Measurements from ENCODE around the gene DTNB.
A peak's percentile ranks its signal among the peaks of the same experiment; 100 is the strongest.

Gene DTNB

DNA sequence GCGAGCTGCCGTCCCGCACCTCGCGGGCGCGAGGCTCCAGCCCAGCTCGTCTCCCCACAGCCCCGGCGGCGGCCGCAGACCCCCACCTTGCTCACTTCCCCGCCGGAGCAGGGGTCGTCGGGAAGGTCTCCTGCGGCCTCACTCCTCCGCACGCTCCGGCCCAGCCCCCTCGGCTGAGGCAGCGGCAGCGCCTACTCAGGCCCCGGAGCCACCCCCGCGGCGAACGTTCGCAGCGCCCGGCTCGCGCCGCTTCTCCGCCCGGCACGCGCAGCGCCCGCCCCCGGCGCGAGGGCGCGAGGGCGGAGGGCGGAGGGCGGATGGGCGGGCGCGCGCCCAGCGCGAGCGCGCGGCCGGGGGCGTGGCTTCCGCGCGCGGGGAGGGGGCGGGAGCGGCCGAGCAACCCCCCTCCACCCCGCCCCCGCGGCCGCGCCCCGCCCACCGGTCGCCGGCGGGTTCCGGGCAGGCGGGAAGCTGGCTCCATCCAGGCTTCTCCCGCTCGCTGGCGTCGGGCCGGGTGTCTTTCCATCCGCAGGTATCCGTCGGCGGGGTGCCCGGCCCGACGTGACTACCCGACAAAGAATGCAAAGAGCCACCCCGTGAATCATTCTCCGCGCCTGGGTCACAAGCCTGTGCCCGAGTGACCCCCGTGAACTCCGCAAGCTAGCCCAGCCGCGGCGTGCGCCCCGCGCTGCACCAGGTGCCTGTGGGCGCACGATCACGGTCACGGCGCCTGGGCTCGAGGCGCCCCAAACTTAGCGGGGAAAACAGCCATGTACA is at the start of gene DTNB (continued):
- TF ChIP-seq, protein P1, sequence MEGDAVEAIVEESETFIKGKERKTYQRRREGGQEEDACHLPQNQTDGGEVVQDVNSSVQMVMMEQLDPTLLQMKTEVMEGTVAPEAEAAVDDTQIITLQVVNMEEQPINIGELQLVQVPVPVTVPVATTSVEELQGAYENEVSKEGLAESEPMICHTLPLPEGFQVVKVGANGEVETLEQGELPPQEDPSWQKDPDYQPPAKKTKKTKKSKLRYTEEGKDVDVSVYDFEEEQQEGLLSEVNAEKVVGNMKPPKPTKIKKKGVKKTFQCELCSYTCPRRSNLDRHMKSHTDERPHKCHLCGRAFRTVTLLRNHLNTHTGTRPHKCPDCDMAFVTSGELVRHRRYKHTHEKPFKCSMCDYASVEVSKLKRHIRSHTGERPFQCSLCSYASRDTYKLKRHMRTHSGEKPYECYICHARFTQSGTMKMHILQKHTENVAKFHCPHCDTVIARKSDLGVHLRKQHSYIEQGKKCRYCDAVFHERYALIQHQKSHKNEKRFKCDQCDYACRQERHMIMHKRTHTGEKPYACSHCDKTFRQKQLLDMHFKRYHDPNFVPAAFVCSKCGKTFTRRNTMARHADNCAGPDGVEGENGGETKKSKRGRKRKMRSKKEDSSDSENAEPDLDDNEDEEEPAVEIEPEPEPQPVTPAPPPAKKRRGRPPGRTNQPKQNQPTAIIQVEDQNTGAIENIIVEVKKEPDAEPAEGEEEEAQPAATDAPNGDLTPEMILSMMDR (tag by site-specific recombination; IDR thresholded peaks at IDR 0.05): no peak
- TF ChIP-seq ZNF211 (tag by site-specific recombination; IDR thresholded peaks at IDR 0.05; ENCODE audit: low read depth) (no peak), ZEB2 (tag by site-specific recombination; IDR thresholded peaks at IDR 0.05) (no peak), ZNF10 (tag by site-specific recombination; IDR thresholded peaks at IDR 0.05) (no peak), YY2 (tag by site-specific recombination; IDR thresholded peaks at IDR 0.05) (no peak), REPIN1 (tag by site-specific recombination; IDR thresholded peaks at IDR 0.05; ENCODE audit: low read depth) (no peak), HOXC10 (CRISPR knock-in tag; IDR thresholded peaks at IDR 0.05) (0 out of 2 replicates have a peak, but pooled peaks have one; percentile 76), ZFHX2 (tag by site-specific recombination; conservative IDR thresholded peaks at IDR 0.05) (peak; percentile 80), ZNF169 (tag by site-specific recombination; IDR thresholded peaks at IDR 0.05) (no peak), ZNF2 (tag by site-specific recombination; IDR thresholded peaks at IDR 0.05) (peak; percentile 82), TRIM28 (IDR thresholded peaks at IDR 0.05; ENCODE audit: borderline replicate concordance, low read length) (no peak), ZNF274 (IDR thresholded peaks at IDR 0.05; ENCODE audit: low read length) (no peak), ZNF274 (tag by site-specific recombination; IDR thresholded peaks at IDR 0.05; ENCODE audit: borderline replicate concordance) (no peak), ZBTB8A (tag by site-specific recombination; IDR thresholded peaks at IDR 0.05) (peak; percentile 58; the same call in 1 of the 2 replicates), ZBTB1 (tag by site-specific recombination; IDR thresholded peaks at IDR 0.05) (no peak), ZBTB20 (tag by site-specific recombination; IDR thresholded peaks at IDR 0.05) (peak; percentile 40; the same call in 1 of the 2 replicates), ZBTB7A (tag by site-specific recombination; IDR thresholded peaks at IDR 0.05; ENCODE audit: low read depth) (no peak), ZNF433 (tag by site-specific recombination; IDR thresholded peaks at IDR 0.05; ENCODE audit: low read depth) (no peak), ZNF777 (tag by site-specific recombination; IDR thresholded peaks at IDR 0.05; ENCODE audit: borderline replicate concordance) (peak; percentile 64; the same call in 1 of the 2 replicates), ZSCAN23 (tag by site-specific recombination; IDR thresholded peaks at IDR 0.05) (no peak), SCRT1 (tag by site-specific recombination; IDR thresholded peaks at IDR 0.05; ENCODE audit: borderline replicate concordance) (no peak)
- TF ChIP-seq, protein P2, sequence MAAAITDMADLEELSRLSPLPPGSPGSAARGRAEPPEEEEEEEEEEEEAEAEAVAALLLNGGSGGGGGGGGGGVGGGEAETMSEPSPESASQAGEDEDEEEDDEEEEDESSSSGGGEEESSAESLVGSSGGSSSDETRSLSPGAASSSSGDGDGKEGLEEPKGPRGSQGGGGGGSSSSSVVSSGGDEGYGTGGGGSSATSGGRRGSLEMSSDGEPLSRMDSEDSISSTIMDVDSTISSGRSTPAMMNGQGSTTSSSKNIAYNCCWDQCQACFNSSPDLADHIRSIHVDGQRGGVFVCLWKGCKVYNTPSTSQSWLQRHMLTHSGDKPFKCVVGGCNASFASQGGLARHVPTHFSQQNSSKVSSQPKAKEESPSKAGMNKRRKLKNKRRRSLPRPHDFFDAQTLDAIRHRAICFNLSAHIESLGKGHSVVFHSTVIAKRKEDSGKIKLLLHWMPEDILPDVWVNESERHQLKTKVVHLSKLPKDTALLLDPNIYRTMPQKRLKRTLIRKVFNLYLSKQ (tag by site-specific recombination; IDR thresholded peaks at IDR 0.05; ENCODE audit: borderline replicate concordance): no peak
- TF ChIP-seq, protein P3, sequence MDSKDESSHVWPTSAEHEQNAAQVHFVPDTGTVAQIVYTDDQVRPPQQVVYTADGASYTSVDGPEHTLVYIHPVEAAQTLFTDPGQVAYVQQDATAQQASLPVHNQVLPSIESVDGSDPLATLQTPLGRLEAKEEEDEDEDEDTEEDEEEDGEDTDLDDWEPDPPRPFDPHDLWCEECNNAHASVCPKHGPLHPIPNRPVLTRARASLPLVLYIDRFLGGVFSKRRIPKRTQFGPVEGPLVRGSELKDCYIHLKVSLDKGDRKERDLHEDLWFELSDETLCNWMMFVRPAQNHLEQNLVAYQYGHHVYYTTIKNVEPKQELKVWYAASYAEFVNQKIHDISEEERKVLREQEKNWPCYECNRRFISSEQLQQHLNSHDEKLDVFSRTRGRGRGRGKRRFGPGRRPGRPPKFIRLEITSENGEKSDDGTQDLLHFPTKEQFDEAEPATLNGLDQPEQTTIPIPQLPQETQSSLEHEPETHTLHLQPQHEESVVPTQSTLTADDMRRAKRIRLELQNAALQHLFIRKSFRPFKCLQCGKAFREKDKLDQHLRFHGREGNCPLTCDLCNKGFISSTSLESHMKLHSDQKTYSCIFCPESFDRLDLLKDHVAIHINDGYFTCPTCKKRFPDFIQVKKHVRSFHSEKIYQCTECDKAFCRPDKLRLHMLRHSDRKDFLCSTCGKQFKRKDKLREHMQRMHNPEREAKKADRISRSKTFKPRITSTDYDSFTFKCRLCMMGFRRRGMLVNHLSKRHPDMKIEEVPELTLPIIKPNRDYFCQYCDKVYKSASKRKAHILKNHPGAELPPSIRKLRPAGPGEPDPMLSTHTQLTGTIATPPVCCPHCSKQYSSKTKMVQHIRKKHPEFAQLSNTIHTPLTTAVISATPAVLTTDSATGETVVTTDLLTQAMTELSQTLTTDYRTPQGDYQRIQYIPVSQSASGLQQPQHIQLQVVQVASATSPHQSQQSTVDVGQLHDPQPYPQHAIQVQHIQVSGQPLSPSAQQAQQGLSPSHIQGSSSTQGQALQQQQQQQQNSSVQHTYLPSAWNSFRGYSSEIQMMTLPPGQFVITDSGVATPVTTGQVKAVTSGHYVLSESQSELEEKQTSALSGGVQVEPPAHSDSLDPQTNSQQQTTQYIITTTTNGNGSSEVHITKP (tag by site-specific recombination; IDR thresholded peaks at IDR 0.05): peak; percentile 52
- TF ChIP-seq, protein P4, sequence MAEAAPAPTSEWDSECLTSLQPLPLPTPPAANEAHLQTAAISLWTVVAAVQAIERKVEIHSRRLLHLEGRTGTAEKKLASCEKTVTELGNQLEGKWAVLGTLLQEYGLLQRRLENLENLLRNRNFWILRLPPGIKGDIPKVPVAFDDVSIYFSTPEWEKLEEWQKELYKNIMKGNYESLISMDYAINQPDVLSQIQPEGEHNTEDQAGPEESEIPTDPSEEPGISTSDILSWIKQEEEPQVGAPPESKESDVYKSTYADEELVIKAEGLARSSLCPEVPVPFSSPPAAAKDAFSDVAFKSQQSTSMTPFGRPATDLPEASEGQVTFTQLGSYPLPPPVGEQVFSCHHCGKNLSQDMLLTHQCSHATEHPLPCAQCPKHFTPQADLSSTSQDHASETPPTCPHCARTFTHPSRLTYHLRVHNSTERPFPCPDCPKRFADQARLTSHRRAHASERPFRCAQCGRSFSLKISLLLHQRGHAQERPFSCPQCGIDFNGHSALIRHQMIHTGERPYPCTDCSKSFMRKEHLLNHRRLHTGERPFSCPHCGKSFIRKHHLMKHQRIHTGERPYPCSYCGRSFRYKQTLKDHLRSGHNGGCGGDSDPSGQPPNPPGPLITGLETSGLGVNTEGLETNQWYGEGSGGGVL (tag by site-specific recombination; IDR thresholded peaks at IDR 0.05): 0 out of 2 replicates have a peak, but pooled peaks have one; percentile 8
- TF ChIP-seq, protein P5, sequence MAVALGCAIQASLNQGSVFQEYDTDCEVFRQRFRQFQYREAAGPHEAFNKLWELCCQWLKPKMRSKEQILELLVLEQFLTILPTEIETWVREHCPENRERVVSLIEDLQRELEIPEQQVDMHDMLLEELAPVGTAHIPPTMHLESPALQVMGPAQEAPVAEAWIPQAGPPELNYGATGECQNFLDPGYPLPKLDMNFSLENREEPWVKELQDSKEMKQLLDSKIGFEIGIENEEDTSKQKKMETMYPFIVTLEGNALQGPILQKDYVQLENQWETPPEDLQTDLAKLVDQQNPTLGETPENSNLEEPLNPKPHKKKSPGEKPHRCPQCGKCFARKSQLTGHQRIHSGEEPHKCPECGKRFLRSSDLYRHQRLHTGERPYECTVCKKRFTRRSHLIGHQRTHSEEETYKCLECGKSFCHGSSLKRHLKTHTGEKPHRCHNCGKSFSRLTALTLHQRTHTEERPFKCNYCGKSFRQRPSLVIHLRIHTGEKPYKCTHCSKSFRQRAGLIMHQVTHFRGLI (tag by site-specific recombination; IDR thresholded peaks at IDR 0.05): no peak
- TF ChIP-seq, protein P6, sequence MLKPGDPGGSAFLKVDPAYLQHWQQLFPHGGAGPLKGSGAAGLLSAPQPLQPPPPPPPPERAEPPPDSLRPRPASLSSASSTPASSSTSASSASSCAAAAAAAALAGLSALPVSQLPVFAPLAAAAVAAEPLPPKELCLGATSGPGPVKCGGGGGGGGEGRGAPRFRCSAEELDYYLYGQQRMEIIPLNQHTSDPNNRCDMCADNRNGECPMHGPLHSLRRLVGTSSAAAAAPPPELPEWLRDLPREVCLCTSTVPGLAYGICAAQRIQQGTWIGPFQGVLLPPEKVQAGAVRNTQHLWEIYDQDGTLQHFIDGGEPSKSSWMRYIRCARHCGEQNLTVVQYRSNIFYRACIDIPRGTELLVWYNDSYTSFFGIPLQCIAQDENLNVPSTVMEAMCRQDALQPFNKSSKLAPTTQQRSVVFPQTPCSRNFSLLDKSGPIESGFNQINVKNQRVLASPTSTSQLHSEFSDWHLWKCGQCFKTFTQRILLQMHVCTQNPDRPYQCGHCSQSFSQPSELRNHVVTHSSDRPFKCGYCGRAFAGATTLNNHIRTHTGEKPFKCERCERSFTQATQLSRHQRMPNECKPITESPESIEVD (tag by site-specific recombination; IDR thresholded peaks at IDR 0.05): no peak
